Kidney (tissue), 14 donors: ENCODE results near the gene COPZ2. TPM values are rescaled to one million over a fixed set of nuclear protein-coding genes. Genes with fewer than 3 reads are reported as not detected.
A peak's percentile ranks its signal among the peaks of the same experiment; 100 is the strongest.

ENCODE experiments used
- DNase-seq, 5 donors: peaks; one replicate each; pipeline ENCODE4 v3.0.0-alpha.2; 2013 to 2020
- FAIRE-seq: peaks from 2 replicates; lab custom pipeline; 2012; peaks lifted over from hg19 to GRCh38; lab: Jason Lieb, UNC
- H3K27ac ChIP-seq, 2 donors: one replicate each; pipeline ENCODE4 v1.7.0; 2013; ENCODE audit warnings: low read depth in 2 of 2, low read length in 2 of 2, inconsistent platforms in 1 of 2
- H3K27me3 ChIP-seq: one replicate; pipeline ENCODE4 v1.7.1; 2013; ENCODE audit warnings: low read length, inconsistent platforms; ENCODE audit not compliant: control insufficient read depth, insufficient read depth
- H3K36me3 ChIP-seq, 3 donors: one replicate each; pipeline versions ENCODE4 v1.7.0 to v1.7.1; 2013; ENCODE audit warnings: low read length in 3 of 3, control low read depth in 1 of 3, inconsistent platforms in 1 of 3; ENCODE audit not compliant: insufficient read depth in 3 of 3, control insufficient read depth in 2 of 3
- H3K4me1 ChIP-seq, 3 donors: one replicate each; pipeline versions ENCODE4 v1.7.0 to v1.7.1; 2013; ENCODE audit warnings: low read length in 3 of 3, inconsistent platforms in 1 of 3, low read depth in 1 of 3; ENCODE audit not compliant: control insufficient read depth in 2 of 3, insufficient read depth in 2 of 3
- H3K4me3 ChIP-seq, 3 donors: one replicate each; pipeline versions ENCODE4 v1.7.0 to v1.8.1; 2013; ENCODE audit warnings: low read length in 3 of 3, control low read depth in 1 of 3, inconsistent platforms in 1 of 3
- H3K9ac ChIP-seq, 3 donors: one replicate each; pipeline versions ENCODE4 v1.7.0 to v1.7.1; 2013; ENCODE audit warnings: low read length in 3 of 3, control low read depth in 1 of 3, inconsistent platforms in 1 of 3
- H3K9me3 ChIP-seq, 3 donors: one replicate each; pipeline versions ENCODE4 v1.7.0 to v1.7.1; 2013; ENCODE audit warnings: low read length in 3 of 3, control low read depth in 1 of 3, inconsistent platforms in 1 of 3; ENCODE audit not compliant: control insufficient read depth in 2 of 3, insufficient read depth in 1 of 3
- CTCF ChIP-seq: IDR thresholded peaks from 3 replicates; pipeline ENCODE4 v1.5.1; 2012; ENCODE audit warnings: mild to moderate bottlenecking, moderate library complexity, borderline replicate concordance; ENCODE audit not compliant: insufficient read depth; ENCODE audit errors: extremely low read depth
- intact Hi-C: fragments of 100-400 bp; cut with DNase I; formaldehyde crosslinking; loops from one replicate; pipeline ENCODE4 v1.11.1; 2022
- polyA plus RNA-seq: library from polyadenylated mRNA; stranded (reverse); fragments of 350-450 nt; fragmentation: Illumina TruSeq; extraction: RNeasy Lipid Tissue Mini Kit (QIAGEN cat#74804); gene quantifications from one replicate; pipeline ENCODE4 v1.2.3, GENCODE V29; 2014; ENCODE audit warnings: low read depth, low replicate concordance; ENCODE audit not compliant: insufficient read depth
- total RNA-seq: library from RNA; stranded (reverse); fragmentation: NEBNext Ultra II Directional; extraction: Animal tissue kit (Norgen Biotek cat#: 25700); gene quantifications from one replicate; pipeline ENCODE4 v1.2.1, GENCODE V29; 2021
- donor health status: control.
- donor health status: control.
- donor health status: control.
- donor health status: control.
- donor health status: control.
- donor health status: DM: yes; HTN: yes; CAD: no.
- donor health status: Normal renal cell carcinoma (clear cell type).

Gene COPZ2
- total and polyA plus RNA-seq, 2 donors from 2014 or later, result 24.9 to 38.2 TPM

GRCh38 chr17:48014595-48015111, 22.9 kb downstream of the COPZ2 start:
- no peaks in the 10 kb centered on the region for H3K36me3 ChIP-seq
- H3K9me3 ChIP-seq, result no peaks in the 10 kb centered on the region
- H3K27ac ChIP-seq, result no peak overlapping the region
- TF ChIP-seq CTCF, result no peak
- no peaks in the 10 kb centered on the region for H3K27me3 ChIP-seq
- no peak overlapping the region for H3K9ac ChIP-seq
- intact Hi-C loops, result loop anchor here (10.0 kb wide), 1 partner anchor 170 kb away; the partner anchor contains the start of gene SCRN2
- FAIRE-seq (no peak), DNase-seq (peak in 3 of 5 donors; percentile 33 to 60 (median 56))
- peaks cover 0 to 2% (median 2%) of the 10 kb centered on the region in 3 donors for H3K4me1 ChIP-seq
- H3K4me3 ChIP-seq, result no peak overlapping the region

GRCh38 chr17:48013876-48014594, 23.6 kb downstream of the COPZ2 start:
- H3K27me3 ChIP-seq, result no peaks in the 10 kb centered on the region

GRCh38 chr17:48012654-48013053, 24.9 kb downstream of the COPZ2 start:
- no peak for TF ChIP-seq CTCF
- peaks cover 0 to 2% (median 2%) of the 10 kb centered on the region in 3 donors for H3K4me1 ChIP-seq
- H3K4me3 ChIP-seq, result no peak overlapping the region
- DNase-seq, result no peak
- H3K9ac ChIP-seq, result no peak overlapping the region
- no peak overlapping the region for H3K27ac ChIP-seq
- H3K36me3 ChIP-seq, result no peaks in the 10 kb centered on the region
- intact Hi-C loops, result loop anchor here (10.0 kb wide), 1 partner anchor 168 kb away; the partner anchor contains the start of gene SCRN2
- no peaks in the 10 kb centered on the region for H3K27me3 ChIP-seq
- no peak for FAIRE-seq
- no peaks in the 10 kb centered on the region for H3K9me3 ChIP-seq

More at GRCh38 chr17:48013876-48014594, 23.6 kb downstream of the COPZ2 start:
- DNase-seq, result no peak
- H3K9ac ChIP-seq, result no peak overlapping the region
- H3K27ac ChIP-seq, result no peak overlapping the region
- no peak for TF ChIP-seq CTCF
- intact Hi-C loops, result loop anchor here (10.0 kb wide), 1 partner anchor 169 kb away; the partner anchor contains the start of gene SCRN2
- no peak for FAIRE-seq
- H3K36me3 ChIP-seq, result no peaks in the 10 kb centered on the region
- H3K4me3 ChIP-seq, result no peak overlapping the region
- no peaks in the 10 kb centered on the region for H3K9me3 ChIP-seq
- H3K4me1 ChIP-seq, result peaks cover 0 to 2% (median 2%) of the 10 kb centered on the region in 3 donors
